Aorta (tissue), 4 donors: Measurements from ENCODE around the gene EIF3I. TPM values are rescaled to one million over a fixed set of nuclear protein-coding genes. Genes with fewer than 3 reads are reported as not detected.

Experiments
- polyA plus RNA-seq, 2 donors: library from polyadenylated mRNA; stranded (reverse); fragments of 200-250 nt; gene quantifications; one replicate each; pipeline ENCODE4 v1.2.3, GENCODE V29; 2013
- total RNA-seq, 2 donors: library from RNA; stranded (reverse); fragmentation: NEBNext Ultra II Directional; extraction: Animal tissue kit (Norgen Biotek cat#: 25700); gene quantifications; one replicate each; pipeline ENCODE4 v1.2.1, GENCODE V29; 2021
- donor health status: healthy with polysubstance abuse.
- donor health status: Bipolar disorder and iron deficiency.
- donor health status: DM: no; HTN: no; CAD: no.
- donor health status: DM: yes; HTN: yes; CAD: no.

Gene EIF3I
- total and polyA plus RNA-seq, 4 donors: 102 to 141 (median 118) TPM

Other genes starting within 250 kb of the EIF3I start
- gene KHDRBS1, start 208.5 kb upstream of the EIF3I start, total RNA-seq: 10 to 100 TPM; 84.9 to 91.2 TPM
- gene KHDRBS1, start 208.5 kb upstream of the EIF3I start, polyA plus RNA-seq: 10 to 100 TPM; 57.0 to 61.8 TPM
- 10 to 100 TPM; 14.1 to 21.1 TPM for gene TMEM39B, start 149.5 kb upstream of the EIF3I start, total RNA-seq
- gene TMEM39B, start 149.5 kb upstream of the EIF3I start, polyA plus RNA-seq: 10 to 100 TPM in 1 of 2 donors, 1 to 10 TPM in 1; 3.5 to 16.6 TPM
- 10 to 100 TPM; 58.4 to 66.2 TPM for gene KPNA6, start 114.4 kb upstream of the EIF3I start, total RNA-seq
- 10 to 100 TPM in 1 of 2 donors, 1 to 10 TPM in 1; 8.8 to 11.0 TPM for gene KPNA6, start 114.4 kb upstream of the EIF3I start, polyA plus RNA-seq
- gene TXLNA, start 42.7 kb upstream of the EIF3I start, total RNA-seq: 10 to 100 TPM; 46.7 to 55.5 TPM
- gene TXLNA, start 42.7 kb upstream of the EIF3I start, polyA plus RNA-seq: 10 to 100 TPM; 14.3 to 23.9 TPM
- gene CCDC28B, start 21.8 kb upstream of the EIF3I start, total RNA-seq: 1 to 10 TPM; 4.8 to 7.1 TPM
- 10 to 100 TPM in 1 of 2 donors, 1 to 10 TPM in 1; 2.8 to 10.5 TPM for gene CCDC28B, start 21.8 kb upstream of the EIF3I start, polyA plus RNA-seq
- 1 to 10 TPM in 1 of 2 donors, under 1 TPM in 1; 0.62 to 1.4 TPM for gene IQCC, start 16.7 kb upstream of the EIF3I start, total RNA-seq
- gene IQCC, start 16.7 kb upstream of the EIF3I start, polyA plus RNA-seq: 1 to 10 TPM in 1 of 2 donors, under 1 TPM in 1; 0.50 to 2.4 TPM
- not detected for gene DCDC2B, start 13.3 kb upstream of the EIF3I start, total RNA-seq
- not detected for gene DCDC2B, start 13.3 kb upstream of the EIF3I start, polyA plus RNA-seq
- gene TMEM234, start 54 bp upstream of the EIF3I start, total RNA-seq: 10 to 100 TPM; 18.0 to 24.3 TPM
- 10 to 100 TPM; 10.4 to 21.0 TPM for gene TMEM234, start 54 bp upstream of the EIF3I start, polyA plus RNA-seq
- gene FAM167B, start 24.8 kb downstream of the EIF3I start, total RNA-seq: 10 to 100 TPM in 1 of 2 donors, 1 to 10 TPM in 1; 9.6 to 11.8 TPM
- 1 to 10 TPM; 3.6 to 3.8 TPM for gene FAM167B, start 24.8 kb downstream of the EIF3I start, polyA plus RNA-seq
- 1 to 10 TPM; 2.4 to 4.6 TPM for gene LCK, start 28.9 kb downstream of the EIF3I start, total RNA-seq
- gene LCK, start 28.9 kb downstream of the EIF3I start, polyA plus RNA-seq: 1 to 10 TPM in 1 of 2 donors, under 1 TPM in 1; 0.18 to 1.6 TPM
- 10 to 100 TPM; 47.9 to 55.5 TPM for gene HDAC1, start 69.7 kb downstream of the EIF3I start, total RNA-seq
- 10 to 100 TPM; 37.2 to 65.5 TPM for gene HDAC1, start 69.7 kb downstream of the EIF3I start, polyA plus RNA-seq
- 10 to 100 TPM; 31.0 to 34.7 TPM for gene MARCKSL1, start 113.8 kb downstream of the EIF3I start, total RNA-seq
- gene MARCKSL1, start 113.8 kb downstream of the EIF3I start, polyA plus RNA-seq: 10 to 100 TPM in 1 of 2 donors, 1 to 10 TPM in 1; 4.7 to 10.1 TPM
- gene FAM229A, start 140.1 kb downstream of the EIF3I start, total RNA-seq: 10 to 100 TPM in 1 of 2 donors, 1 to 10 TPM in 1; 6.5 to 11.7 TPM
- 10 to 100 TPM in 1 of 2 donors, 1 to 10 TPM in 1; 2.3 to 40.1 TPM for gene FAM229A, start 140.1 kb downstream of the EIF3I start, polyA plus RNA-seq
- 1 to 10 TPM; 1.7 to 2.2 TPM for gene TSSK3, start 140.1 kb downstream of the EIF3I start, total RNA-seq
- gene TSSK3, start 140.1 kb downstream of the EIF3I start, polyA plus RNA-seq: under 1 TPM in 1 of 2 donors, not detected in 1; 0.41 TPM
- 10 to 100 TPM; 55.2 to 62.8 TPM for gene BSDC1, start 172.0 kb downstream of the EIF3I start, total RNA-seq
- 10 to 100 TPM; 26.4 to 42.9 TPM for gene BSDC1, start 172.0 kb downstream of the EIF3I start, polyA plus RNA-seq
- gene ZBTB8B, start 242.7 kb downstream of the EIF3I start, total RNA-seq: under 1 TPM in 1 of 2 donors, not detected in 1; 0.03 TPM
- not detected for gene ZBTB8B, start 242.7 kb downstream of the EIF3I start, polyA plus RNA-seq